OCI-M1 (cell line): ENCODE measurements around the gene ZNF384.
A peak's percentile ranks its signal among the peaks of the same experiment; 100 is the strongest.
"Not testable (repeated sequence)": the region's sequence is repeated elsewhere in the genome, so short reads cannot be mapped to it uniquely, and the experiment has no call there.

Experiments used
- DNase-seq: peaks from one replicate; lab custom pipeline; 2025; lab: John Stamatoyannopoulos, UW

ZNF384 gene

GRCh38 chr12:6688999-6689882 lies at the start of gene ZNF384:
Gene ZNF384, minus strand, starts transcription at chr12:6689375. Its CDS starts 9,855 bp downstream, at chr12:6679520.
- peak; percentile 99 for DNase-seq

- DNase-seq, result no peak
Measured at GRCh38 chr12:6736754-6737153, 47.6 kb upstream of the ZNF384 start.

- peak; percentile 80 for DNase-seq
Measured at GRCh38 chr12:6735448-6736191, 46.4 kb upstream of the ZNF384 start.

GRCh38 chr12:6734506-6735387 lies 45.6 kb upstream of the ZNF384 start:
- no peak for DNase-seq

GRCh38 chr12:6730169-6730568 lies 41.0 kb upstream of the ZNF384 start:
- DNase-seq, result no peak

GRCh38 chr12:6729186-6729585 lies 40.0 kb upstream of the ZNF384 start:
- DNase-seq, result no peak

- no peak for DNase-seq
Measured at GRCh38 chr12:6725350-6725749, 36.2 kb upstream of the ZNF384 start.

GRCh38 chr12:6724409-6724797 lies 35.2 kb upstream of the ZNF384 start:
- DNase-seq, result peak; percentile 78

- peak; percentile 100 for DNase-seq
Measured at GRCh38 chr12:6723607-6724408, 34.6 kb upstream of the ZNF384 start, which contains the start of gene COPS7A. Gene COPS7A, plus strand, starts transcription at chr12:6724046. Its CDS starts 611 bp downstream, at chr12:6724657.

- DNase-seq, result peak; percentile 64
Measured at GRCh38 chr12:6722863-6723262, 33.7 kb upstream of the ZNF384 start.

- no peak for DNase-seq
Measured at GRCh38 chr12:6716874-6717437, 27.8 kb upstream of the ZNF384 start.

- DNase-seq, result not testable (repeated sequence)
Measured at GRCh38 chr12:6716031-6716873, 27.1 kb upstream of the ZNF384 start.

GRCh38 chr12:6708960-6709394 lies 19.8 kb upstream of the ZNF384 start:
- DNase-seq, result no peak

- DNase-seq, result not testable (repeated sequence)
Measured at GRCh38 chr12:6708351-6708750, 19.2 kb upstream of the ZNF384 start.

GRCh38 chr12:6703631-6704030 lies 14.5 kb upstream of the ZNF384 start:
- DNase-seq, result peak; percentile 42

- DNase-seq, result no peak
Measured at GRCh38 chr12:6701078-6701768, 12.0 kb upstream of the ZNF384 start.

- DNase-seq, result no peak
Measured at GRCh38 chr12:6700646-6701051, 11.5 kb upstream of the ZNF384 start, which contains the start of gene PIANP. Gene PIANP, minus strand, starts transcription at chr12:6700815. Its CDS starts 2,754 bp downstream, at chr12:6698061.

- no peak for DNase-seq
Measured at GRCh38 chr12:6699989-6700645, 10.9 kb upstream of the ZNF384 start.
